PC-3 (cell line): ENCODE data around the gene MYEOV.

Experiments used
- EZH2phosphoT487 ChIP-seq: fragments of 300-600 bp; sonication (generic); IDR thresholded peaks from 2 replicates; pipeline ENCODE4 v1.6.1; 2018; ENCODE audit warnings: mild to moderate bottlenecking, antibody characterized with exemption, low read length, borderline replicate concordance
- TF ChIP-seq, protein P1 (sequence below): fragments of 300-600 bp; sonication (generic); conservative IDR thresholded peaks from 2 replicates; pipeline ENCODE4 v1.5.1; 2017; ENCODE audit warnings: antibody characterized with exemption, low read depth, mild to moderate bottlenecking, low read length

DNA sequence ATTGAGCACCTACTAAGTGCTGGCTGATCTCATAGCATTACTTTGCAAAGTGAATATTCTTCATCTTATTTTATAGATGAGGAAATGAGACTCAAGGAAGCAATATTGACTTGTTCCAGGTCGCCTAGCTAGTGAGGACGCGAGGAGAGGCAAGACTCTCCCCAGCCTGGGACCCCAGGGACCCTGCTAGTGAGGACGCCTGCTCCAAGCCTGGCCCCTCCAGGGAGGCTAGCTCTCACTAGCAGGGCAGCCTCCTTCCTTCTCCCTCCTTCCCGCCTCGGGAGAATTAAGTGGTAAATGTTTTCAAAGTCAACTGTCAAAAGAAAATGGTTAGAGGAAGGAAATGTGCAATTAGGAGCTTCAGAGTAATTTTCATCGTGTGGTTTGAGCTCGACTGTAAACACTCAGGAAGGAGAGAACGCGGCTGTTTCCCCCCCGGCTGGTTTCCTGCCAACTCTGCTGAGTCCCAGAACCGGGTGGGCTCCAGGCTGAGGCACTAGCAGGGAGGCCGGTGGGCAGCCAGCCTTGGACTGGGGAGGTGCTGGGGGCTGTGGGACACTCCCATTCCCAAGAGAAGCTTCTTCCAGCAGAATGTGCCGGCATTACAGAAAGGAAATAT is 17.9 kb downstream of the MYEOV start:
- TF ChIP-seq, protein P1, sequence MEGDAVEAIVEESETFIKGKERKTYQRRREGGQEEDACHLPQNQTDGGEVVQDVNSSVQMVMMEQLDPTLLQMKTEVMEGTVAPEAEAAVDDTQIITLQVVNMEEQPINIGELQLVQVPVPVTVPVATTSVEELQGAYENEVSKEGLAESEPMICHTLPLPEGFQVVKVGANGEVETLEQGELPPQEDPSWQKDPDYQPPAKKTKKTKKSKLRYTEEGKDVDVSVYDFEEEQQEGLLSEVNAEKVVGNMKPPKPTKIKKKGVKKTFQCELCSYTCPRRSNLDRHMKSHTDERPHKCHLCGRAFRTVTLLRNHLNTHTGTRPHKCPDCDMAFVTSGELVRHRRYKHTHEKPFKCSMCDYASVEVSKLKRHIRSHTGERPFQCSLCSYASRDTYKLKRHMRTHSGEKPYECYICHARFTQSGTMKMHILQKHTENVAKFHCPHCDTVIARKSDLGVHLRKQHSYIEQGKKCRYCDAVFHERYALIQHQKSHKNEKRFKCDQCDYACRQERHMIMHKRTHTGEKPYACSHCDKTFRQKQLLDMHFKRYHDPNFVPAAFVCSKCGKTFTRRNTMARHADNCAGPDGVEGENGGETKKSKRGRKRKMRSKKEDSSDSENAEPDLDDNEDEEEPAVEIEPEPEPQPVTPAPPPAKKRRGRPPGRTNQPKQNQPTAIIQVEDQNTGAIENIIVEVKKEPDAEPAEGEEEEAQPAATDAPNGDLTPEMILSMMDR = no peak
- no peak for TF ChIP-seq EZH2phosphoT487
